Activated T-cell treated with anti-CD3 and anti-CD28 coated beads for 1 hour (primary cell): ENCODE results near the gene OSBPL1A.
"Not testable (repeated sequence)": the region's sequence is repeated elsewhere in the genome, so short reads cannot be mapped to it uniquely, and the experiment has no call there.

Experiments used
- DNase-seq: peaks from one replicate; pipeline ENCODE4 v3.0.0-alpha.2; 2020; ENCODE audit warnings: low read depth

The OSBPL1A gene

GRCh38 chr18:24397131-24397693, 412 bp downstream of the OSBPL1A start:
- no peak for DNase-seq

- no peak for DNase-seq
Observed at GRCh38 chr18:24396082-24396633, 1.5 kb downstream of the OSBPL1A start.

GRCh38 chr18:24395049-24395795, 2.4 kb downstream of the OSBPL1A start:
- no peak for DNase-seq

GRCh38 chr18:24388957-24389356, 8.7 kb downstream of the OSBPL1A start:
- no peak for DNase-seq

- no peak for DNase-seq
Observed at GRCh38 chr18:24386681-24387080, 10.9 kb downstream of the OSBPL1A start.

GRCh38 chr18:24381126-24381525, 16.5 kb downstream of the OSBPL1A start:
- no peak for DNase-seq

GRCh38 chr18:24380163-24380747, 17.4 kb downstream of the OSBPL1A start:
- no peak for DNase-seq

- no peak for DNase-seq
Observed at GRCh38 chr18:24378598-24378997, 19.0 kb downstream of the OSBPL1A start.

GRCh38 chr18:24376531-24376930, 21.1 kb downstream of the OSBPL1A start:
- DNase-seq: not testable (repeated sequence)

GRCh38 chr18:24373328-24373727, 24.3 kb downstream of the OSBPL1A start:
- DNase-seq: no peak

- no peak for DNase-seq
Observed at GRCh38 chr18:24372279-24372872, 25.2 kb downstream of the OSBPL1A start.

- no peak for DNase-seq
Observed at GRCh38 chr18:24370120-24370519, 27.5 kb downstream of the OSBPL1A start.

- no peak for DNase-seq
Observed at GRCh38 chr18:24369426-24369825, 28.2 kb downstream of the OSBPL1A start.

- no peak for DNase-seq
Observed at GRCh38 chr18:24368749-24369148, 28.9 kb downstream of the OSBPL1A start.

GRCh38 chr18:24366328-24366727, 31.3 kb downstream of the OSBPL1A start:
- DNase-seq: no peak

- DNase-seq: no peak
Observed at GRCh38 chr18:24364177-24364576, 33.4 kb downstream of the OSBPL1A start.

- no peak for DNase-seq
Observed at GRCh38 chr18:24362757-24363156, 34.9 kb downstream of the OSBPL1A start.

- DNase-seq: not testable (repeated sequence)
Observed at GRCh38 chr18:24359787-24360530, 37.7 kb downstream of the OSBPL1A start.

- DNase-seq: no peak
Observed at GRCh38 chr18:24354278-24354677, 43.3 kb downstream of the OSBPL1A start.

GRCh38 chr18:24346254-24346653, 51.4 kb downstream of the OSBPL1A start:
- DNase-seq: no peak

- DNase-seq: no peak
Observed at GRCh38 chr18:24344509-24344908, 53.1 kb downstream of the OSBPL1A start.

GRCh38 chr18:24342347-24342746, 55.3 kb downstream of the OSBPL1A start:
- no peak for DNase-seq
